Neural progenitor cell (in vitro differentiated cells): ENCODE results near the gene LHX4. TPM values are rescaled to one million over a fixed set of nuclear protein-coding genes. Genes with fewer than 3 reads are reported as not detected.

ENCODE experiments used
- DNase-seq: peaks from one replicate; pipeline ENCODE4 v3.0.0-alpha.2; 2016; ENCODE audit warnings: low spot score
- H2AFZ ChIP-seq: fragments of 200-600 bp; sonication (generic); replicated peaks from 2 replicates; pipeline ENCODE4 v1.6.1; 2016; ENCODE audit warnings: antibody characterized with exemption
- H3F3A ChIP-seq: fragments of 200-600 bp; sonication (generic); 2 replicates; pipeline ENCODE4 v1.6.1; 2016; ENCODE audit warnings: antibody characterized with exemption, low read depth
- H3K27ac ChIP-seq: fragments of 200-600 bp; sonication (generic); 2 replicates; pipeline ENCODE4 v1.5.1; 2016; ENCODE audit warnings: mild to moderate bottlenecking
- H3K27me3 ChIP-seq: fragments of 200-600 bp; sonication (generic); 2 replicates; pipeline ENCODE4 v1.6.1; 2016; ENCODE audit warnings: mild to moderate bottlenecking, moderate library complexity
- H3K36me3 ChIP-seq: fragments of 200-600 bp; sonication (generic); 2 replicates; pipeline ENCODE4 v1.5.1; 2016
- H3K4me1 ChIP-seq: fragments of 200-600 bp; sonication (generic); 2 replicates; pipeline ENCODE4 v1.6.1; 2016; ENCODE audit warnings: mixed run types
- H3K4me2 ChIP-seq: fragments of 200-600 bp; sonication (generic); 2 replicates; pipeline ENCODE4 v1.6.1; 2016
- H3K4me3 ChIP-seq: fragments of 200-600 bp; sonication (generic); 2 replicates; pipeline ENCODE4 v1.5.1; 2016
- H3K79me2 ChIP-seq: fragments of 200-600 bp; sonication (generic); 2 replicates; pipeline ENCODE4 v1.6.1; 2016; ENCODE audit warnings: low read depth
- H3K9ac ChIP-seq: fragments of 200-600 bp; sonication (generic); 2 replicates; pipeline ENCODE4 v1.6.1; 2016
- H3K9me3 ChIP-seq: fragments of 200-600 bp; sonication (generic); 2 replicates; pipeline ENCODE4 v1.5.1; 2016; ENCODE audit warnings: low read depth
- H4K20me1 ChIP-seq: fragments of 200-600 bp; sonication (generic); 2 replicates; pipeline ENCODE4 v1.6.1; 2016; ENCODE audit warnings: low read depth
- H3K27ac Mint-ChIP-seq: 3 replicates; pipeline ENCODE4 v1.8.0; 2021; ENCODE audit warnings: mixed read lengths
- H3K27me3 Mint-ChIP-seq: 2 replicates; pipeline ENCODE4 v1.8.0; 2022; ENCODE audit warnings: low read depth, mild to moderate bottlenecking, inconsistent platforms, moderate library complexity, mixed read lengths; ENCODE audit not compliant: insufficient read depth
- H3K36me3 Mint-ChIP-seq: 3 replicates; pipeline ENCODE4 v1.8.0; 2021; ENCODE audit warnings: mixed read lengths
- H3K4me1 Mint-ChIP-seq: 3 replicates; pipeline ENCODE4 v1.8.0; 2021; ENCODE audit warnings: mixed read lengths
- H3K4me3 Mint-ChIP-seq: 3 replicates; pipeline ENCODE4 v1.8.0; 2021; ENCODE audit warnings: mild to moderate bottlenecking, moderate library complexity, mixed read lengths
- H3K9me3 Mint-ChIP-seq: 3 replicates; pipeline ENCODE4 v1.8.0; 2020; ENCODE audit warnings: mixed read lengths
- CTCF ChIP-seq: fragments of 200-600 bp; sonication (generic); IDR thresholded peaks from 2 replicates; pipeline ENCODE4 v1.5.1; 2017; ENCODE audit warnings: antibody characterized with exemption, mild to moderate bottlenecking
- EZH2 ChIP-seq: fragments of 200-600 bp; sonication (generic); IDR thresholded peaks from 2 replicates; pipeline ENCODE4 v1.6.1; 2017; ENCODE audit warnings: antibody characterized with exemption, mild to moderate bottlenecking, moderate library complexity
- EZH2phosphoT487 ChIP-seq: fragments of 200-600 bp; sonication (generic); IDR thresholded peaks from 2 replicates; pipeline ENCODE4 v1.6.1; 2017; ENCODE audit warnings: antibody characterized with exemption
- total RNA-seq: library from RNA; depleted of rRNA; stranded (reverse); fragments of >200 nt; gene quantifications from 2 replicates; pipeline ENCODE4 v1.2.3, GENCODE V29; 2015; ENCODE audit warnings: low replicate concordance

Gene LHX4
- total RNA-seq, 1 donor from 2014 or later = not detected

- peak overlapping the region; percentile 29 for H3K4me3 ChIP-seq
- no peak overlapping the region for H3K27ac Mint-ChIP-seq
These were observed 5.6 kb downstream of the LHX4 start for GRCh38 chr1:180235502-180236239.

GRCh38 chr1:180236698-180237509, 6.8 kb downstream of the LHX4 start:
- H3K4me2 ChIP-seq = peak overlapping the region; percentile 70
- DNase-seq = peak; percentile 55
- no peak overlapping the region for H2AFZ ChIP-seq
- Mint-ChIP-seq H3K4me3 (no peak overlapping the region), H3K27ac (no peak overlapping the region), H3K4me1 (peaks cover 20% of the 10 kb centered on the region), H3K36me3 (no peaks in the 10 kb centered on the region), H3K9me3 (no peaks in the 10 kb centered on the region), H3K27me3 (peaks cover 98% of the 10 kb centered on the region)
- peaks cover 65% of the 10 kb centered on the region for H3K4me1 ChIP-seq
- H3K4me3 ChIP-seq = no peak overlapping the region
- TF ChIP-seq CTCF = no peak
- no peak for TF ChIP-seq EZH2
- TF ChIP-seq EZH2phosphoT487 = no peak
- H3K9me3 ChIP-seq = no peaks in the 10 kb centered on the region
- H3K27ac ChIP-seq = no peak overlapping the region
- no peaks in the 10 kb centered on the region for H3K79me2 ChIP-seq
- H3K36me3 ChIP-seq = no peaks in the 10 kb centered on the region
- peaks cover 82% of the 10 kb centered on the region for H3F3A ChIP-seq
- peaks cover 100% of the 10 kb centered on the region for H3K27me3 ChIP-seq
- H4K20me1 ChIP-seq = peaks cover 95% of the 10 kb centered on the region
- no peak overlapping the region for H3K9ac ChIP-seq

More at GRCh38 chr1:180235502-180236239, 5.6 kb downstream of the LHX4 start:
- no peak overlapping the region for H2AFZ ChIP-seq
- no peaks in the 10 kb centered on the region for H3K36me3 Mint-ChIP-seq
- H3K4me2 ChIP-seq = peak overlapping the region; percentile 70
- peaks cover 99% of the 10 kb centered on the region for H3K27me3 Mint-ChIP-seq
- peaks cover 24% of the 10 kb centered on the region for H3K4me1 Mint-ChIP-seq
- no peaks in the 10 kb centered on the region for H3K36me3 ChIP-seq
- peak overlapping the region; percentile 29 for H3K4me3 Mint-ChIP-seq
- no peak overlapping the region for H3K27ac ChIP-seq
- H3K4me1 ChIP-seq = peaks cover 74% of the 10 kb centered on the region
- DNase-seq = peak; percentile 67
- no peaks in the 10 kb centered on the region for H3K9me3 Mint-ChIP-seq
- TF ChIP-seq EZH2phosphoT487 = peak; percentile 97
- no peak for TF ChIP-seq CTCF
- peak; percentile 97 for TF ChIP-seq EZH2
- peaks cover 100% of the 10 kb centered on the region for H3K27me3 ChIP-seq
- peaks cover 83% of the 10 kb centered on the region for H3F3A ChIP-seq
- H3K9ac ChIP-seq = no peak overlapping the region
- peaks cover 96% of the 10 kb centered on the region for H4K20me1 ChIP-seq
- no peaks in the 10 kb centered on the region for H3K9me3 ChIP-seq
- no peaks in the 10 kb centered on the region for H3K79me2 ChIP-seq

- peaks cover 19% of the 10 kb centered on the region for H3K4me1 Mint-ChIP-seq
- H3K9ac ChIP-seq = no peak overlapping the region
- no peaks in the 10 kb centered on the region for H3K79me2 ChIP-seq
- peaks cover 84% of the 10 kb centered on the region for H4K20me1 ChIP-seq
- H3K27ac Mint-ChIP-seq = no peak overlapping the region
- H3K4me2 ChIP-seq = peak overlapping the region; percentile 28
- H3K4me3 ChIP-seq = no peak overlapping the region
- no peaks in the 10 kb centered on the region for H3K36me3 Mint-ChIP-seq
- no peaks in the 10 kb centered on the region for H3K9me3 ChIP-seq
- no peaks in the 10 kb centered on the region for H3K9me3 Mint-ChIP-seq
- H3K27me3 Mint-ChIP-seq = peaks cover 94% of the 10 kb centered on the region
- H3F3A ChIP-seq = peaks cover 80% of the 10 kb centered on the region
- H3K4me1 ChIP-seq = peaks cover 61% of the 10 kb centered on the region
- DNase-seq = peak; percentile 27
- H3K27me3 ChIP-seq = peaks cover 94% of the 10 kb centered on the region
- H2AFZ ChIP-seq = no peak overlapping the region
- H3K4me3 Mint-ChIP-seq = no peak overlapping the region
- TF ChIP-seq EZH2 (no peak), EZH2phosphoT487 (no peak), CTCF (no peak)
- H3K36me3 ChIP-seq = no peaks in the 10 kb centered on the region
- no peak overlapping the region for H3K27ac ChIP-seq
These were observed 7.9 kb downstream of the LHX4 start for GRCh38 chr1:180237869-180238476.
